Endothelial cell (in vitro differentiated cells): ENCODE measurements around the gene GNAT3. TPM values are rescaled to one million over a fixed set of nuclear protein-coding genes. Genes with fewer than 3 reads are reported as not detected.

Experiments used
- DNase-seq: peaks from one replicate; pipeline ENCODE4 v3.0.0; 2021; ENCODE audit warnings: low spot score
- H3K27ac Mint-ChIP-seq: one replicate; pipeline ENCODE4 v1.8.0; 2021; ENCODE audit warnings: mixed read lengths, inconsistent platforms; ENCODE audit not compliant: unreplicated experiment
- H3K27me3 Mint-ChIP-seq: one replicate; pipeline ENCODE4 v1.8.0; 2021; ENCODE audit warnings: mild to moderate bottlenecking, moderate library complexity, mixed read lengths, inconsistent platforms; ENCODE audit not compliant: unreplicated experiment
- H3K36me3 Mint-ChIP-seq: one replicate; pipeline ENCODE4 v1.8.0; 2021; ENCODE audit warnings: mild to moderate bottlenecking, low read depth, mixed read lengths, inconsistent platforms; ENCODE audit not compliant: unreplicated experiment
- H3K4me1 Mint-ChIP-seq: one replicate; pipeline ENCODE4 v1.8.0; 2021; ENCODE audit warnings: mild to moderate bottlenecking, mixed read lengths, inconsistent platforms; ENCODE audit not compliant: unreplicated experiment
- H3K4me3 Mint-ChIP-seq: one replicate; pipeline ENCODE4 v1.8.0; 2021; ENCODE audit warnings: mild to moderate bottlenecking, mixed read lengths, inconsistent platforms; ENCODE audit not compliant: unreplicated experiment
- H3K9me3 Mint-ChIP-seq: one replicate; pipeline ENCODE4 v1.8.0; 2021; ENCODE audit warnings: mixed read lengths, inconsistent platforms; ENCODE audit not compliant: unreplicated experiment
- CTCF ChIP-seq: fragments of 200-600 bp; sonication (generic); IDR thresholded peaks from one replicate; pipeline ENCODE4 v1.5.0; 2021; ENCODE audit warnings: antibody characterized with exemption; ENCODE audit not compliant: unreplicated experiment
- total RNA-seq: library from RNA; stranded (reverse); fragmentation: NEBNext Ultra II Directional; extraction: Animal tissue kit (Norgen Biotek cat#: 25700); gene quantifications from one replicate; pipeline ENCODE4 v1.2.1, GENCODE V29; 2021; ENCODE audit not compliant: unreplicated experiment

GNAT3 gene
- total RNA-seq, 1 donor from 2014 or later, result not detected

- Mint-ChIP-seq H3K9me3 (no peaks in the 10 kb centered on the region), H3K4me3 (no peak overlapping the region), H3K36me3 (no peaks in the 10 kb centered on the region), H3K27me3 (no peaks in the 10 kb centered on the region), H3K27ac (no peak overlapping the region), H3K4me1 (no peaks in the 10 kb centered on the region)
- no peak for DNase-seq
- no peak for TF ChIP-seq CTCF
Measured at GRCh38 chr7:80498481-80499349, 13.1 kb downstream of the GNAT3 start.

- no peaks in the 10 kb centered on the region for H3K36me3 Mint-ChIP-seq
- DNase-seq, result no peak
- no peaks in the 10 kb centered on the region for H3K9me3 Mint-ChIP-seq
- no peaks in the 10 kb centered on the region for H3K27me3 Mint-ChIP-seq
- no peak overlapping the region for H3K27ac Mint-ChIP-seq
- no peak overlapping the region for H3K4me3 Mint-ChIP-seq
- no peaks in the 10 kb centered on the region for H3K4me1 Mint-ChIP-seq
- TF ChIP-seq CTCF, result no peak
Measured at GRCh38 chr7:80496586-80496985, 15.3 kb downstream of the GNAT3 start.

GRCh38 chr7:80493121-80493849 lies 18.6 kb downstream of the GNAT3 start:
- no peaks in the 10 kb centered on the region for H3K36me3 Mint-ChIP-seq
- no peak for DNase-seq
- no peak overlapping the region for H3K4me3 Mint-ChIP-seq
- H3K4me1 Mint-ChIP-seq, result no peaks in the 10 kb centered on the region
- no peak for TF ChIP-seq CTCF
- no peaks in the 10 kb centered on the region for H3K27me3 Mint-ChIP-seq
- H3K27ac Mint-ChIP-seq, result no peak overlapping the region
- no peaks in the 10 kb centered on the region for H3K9me3 Mint-ChIP-seq

- Mint-ChIP-seq H3K27me3 (no peaks in the 10 kb centered on the region), H3K4me3 (no peak overlapping the region)
Measured at GRCh38 chr7:80491462-80491861, 20.4 kb downstream of the GNAT3 start.

More at GRCh38 chr7:80491462-80491861, 20.4 kb downstream of the GNAT3 start:
- DNase-seq, result no peak
- Mint-ChIP-seq H3K27ac (no peak overlapping the region), H3K9me3 (no peaks in the 10 kb centered on the region), H3K36me3 (no peaks in the 10 kb centered on the region), H3K4me1 (peaks cover 8% of the 10 kb centered on the region)
- TF ChIP-seq CTCF, result no peak
